ENCODE results near the gene CER1. TPM values are rescaled to one million over a fixed set of nuclear protein-coding genes. Genes with fewer than 3 reads are reported as not detected.

CER1 gene
- total and polyA plus RNA-seq, 4 donors: 0.49 to 0.79 (median 0.75) TPM

DNA sequence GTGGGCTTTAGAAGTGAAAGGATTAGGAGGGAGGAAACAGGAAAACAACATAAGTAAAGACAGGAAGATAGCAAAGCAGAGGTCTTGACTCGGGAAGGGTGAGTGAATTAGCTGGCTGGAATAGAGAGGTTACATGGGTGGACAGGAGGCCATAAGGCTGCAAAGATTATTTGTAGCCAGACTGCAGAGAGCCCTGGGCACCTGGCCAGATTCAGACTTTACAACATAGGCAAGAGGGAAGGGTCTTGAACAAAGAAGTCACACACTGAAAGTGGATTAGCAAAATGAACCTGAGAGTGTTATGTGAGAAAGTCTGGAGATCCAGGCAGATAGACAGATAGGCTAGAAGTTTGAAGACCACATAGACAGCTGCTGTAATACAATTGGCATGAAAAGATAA, 29.7 kb upstream of the CER1 start:
- no peaks in the 10 kb centered on the region for H3K9me3 ChIP-seq (ENCODE audit: control insufficient read depth, insufficient read depth, low read length)
- peak in 2 of 6 donors; percentile 55 to 57 for DNase-seq (ENCODE audit: low read depth in 4 of 6, low spot score in 6 of 6)
- no peak overlapping the region for H3K4me3 ChIP-seq (ENCODE audit: low read depth, low read length)
- H3K36me3 ChIP-seq (ENCODE audit: control insufficient read depth, insufficient read depth, low read length): no peaks in the 10 kb centered on the region
- H3K27me3 ChIP-seq (ENCODE audit: control insufficient read depth, insufficient read depth, low read length): no peaks in the 10 kb centered on the region
- no peak overlapping the region for H3K27ac ChIP-seq (ENCODE audit: low read depth, low read length)
- WGBS (ENCODE audit: insufficient coverage): 41% methylated on average over 1 of the region's 1 CpG
- no peaks in the 10 kb centered on the region for H3K4me1 ChIP-seq (ENCODE audit: control insufficient read depth, insufficient read depth, low read length)

DNA sequence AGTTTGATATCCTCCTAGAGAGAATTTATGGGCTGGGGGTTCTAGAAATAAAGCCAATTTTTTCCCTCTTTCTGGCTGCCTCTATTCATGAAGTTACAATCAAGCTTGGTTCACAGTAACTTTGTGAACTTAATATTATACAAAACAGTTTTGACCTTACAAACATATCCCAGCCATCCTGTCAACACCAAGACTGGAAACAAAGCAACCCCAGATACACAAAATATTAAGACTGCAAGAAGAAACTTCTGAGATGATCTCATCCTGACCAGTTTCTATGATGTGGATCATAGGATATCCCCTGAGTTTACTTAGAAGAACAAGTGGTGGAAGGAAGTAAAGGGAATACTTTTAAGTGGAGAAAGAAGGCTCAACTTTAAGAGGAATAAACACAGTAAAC, 28.3 kb upstream of the CER1 start:
- Histone ChIP-seq H3K36me3 (ENCODE audit: control insufficient read depth, insufficient read depth, low read length) (peaks cover 2% of the 10 kb centered on the region), H3K27me3 (ENCODE audit: control insufficient read depth, insufficient read depth, low read length) (no peaks in the 10 kb centered on the region), H3K27ac (ENCODE audit: low read depth, low read length) (peak overlapping the region; percentile 17), H3K4me3 (ENCODE audit: low read depth, low read length) (no peak overlapping the region), H3K4me1 (ENCODE audit: control insufficient read depth, insufficient read depth, low read length) (no peaks in the 10 kb centered on the region), H3K9me3 (ENCODE audit: control insufficient read depth, insufficient read depth, low read length) (no peaks in the 10 kb centered on the region)
- no peak for DNase-seq (ENCODE audit: low read depth in 4 of 6, low spot score in 6 of 6)

GRCh38 chr9:14749741-14750211, 27.2 kb upstream of the CER1 start:
- WGBS (ENCODE audit: insufficient coverage): 23% methylated on average over 9 of the region's 9 CpGs
- no peak overlapping the region for H3K4me3 ChIP-seq (ENCODE audit: low read depth, low read length)
- peak overlapping the region; percentile 17 for H3K27ac ChIP-seq (ENCODE audit: low read depth, low read length)
- H3K9me3 ChIP-seq (ENCODE audit: control insufficient read depth, insufficient read depth, low read length): no peaks in the 10 kb centered on the region
- peak in 2 of 6 donors; percentile 57 to 64 for DNase-seq (ENCODE audit: low read depth in 4 of 6, low spot score in 6 of 6)
- H3K4me1 ChIP-seq (ENCODE audit: control insufficient read depth, insufficient read depth, low read length): no peaks in the 10 kb centered on the region
- no peaks in the 10 kb centered on the region for H3K27me3 ChIP-seq (ENCODE audit: control insufficient read depth, insufficient read depth, low read length)
- H3K36me3 ChIP-seq (ENCODE audit: control insufficient read depth, insufficient read depth, low read length): peaks cover 2% of the 10 kb centered on the region

DNA sequence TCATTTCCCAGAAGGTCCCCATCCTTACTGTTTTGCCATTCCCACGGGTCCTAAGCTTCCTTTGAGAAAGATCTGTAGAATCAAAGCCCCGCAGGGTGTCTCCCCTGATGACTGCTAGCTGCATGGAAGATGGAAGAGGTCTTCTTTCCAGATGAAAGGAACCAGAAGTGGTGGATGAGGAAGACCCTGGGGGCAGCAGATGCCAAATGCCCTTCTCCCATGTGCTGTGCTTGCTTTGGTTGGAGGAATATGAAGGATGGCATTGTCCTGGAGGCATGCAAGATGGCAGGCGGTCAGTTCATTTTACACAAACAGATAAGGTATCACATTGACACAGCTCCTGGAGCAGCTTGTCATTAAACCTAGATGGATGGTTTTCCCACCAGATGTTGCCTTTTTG, 25.8 kb upstream of the CER1 start:
- H3K27me3 ChIP-seq (ENCODE audit: control insufficient read depth, insufficient read depth, low read length): no peaks in the 10 kb centered on the region
- H3K9me3 ChIP-seq (ENCODE audit: control insufficient read depth, insufficient read depth, low read length): no peaks in the 10 kb centered on the region
- DNase-seq (ENCODE audit: low read depth in 4 of 6, low spot score in 6 of 6): no peak
- peaks cover 2% of the 10 kb centered on the region for H3K36me3 ChIP-seq (ENCODE audit: control insufficient read depth, insufficient read depth, low read length)
- WGBS (ENCODE audit: insufficient coverage): 100% methylated on average over 1 of the region's 3 CpGs
- no peaks in the 10 kb centered on the region for H3K4me1 ChIP-seq (ENCODE audit: control insufficient read depth, insufficient read depth, low read length)
- H3K4me3 ChIP-seq (ENCODE audit: low read depth, low read length): no peak overlapping the region
- H3K27ac ChIP-seq (ENCODE audit: low read depth, low read length): no peak overlapping the region

GRCh38 chr9:14747111-14747510, 24.6 kb upstream of the CER1 start:
- Histone ChIP-seq H3K4me3 (ENCODE audit: low read depth, low read length) (no peak overlapping the region), H3K27me3 (ENCODE audit: control insufficient read depth, insufficient read depth, low read length) (no peaks in the 10 kb centered on the region), H3K4me1 (ENCODE audit: control insufficient read depth, insufficient read depth, low read length) (no peaks in the 10 kb centered on the region), H3K27ac (ENCODE audit: low read depth, low read length) (no peak overlapping the region), H3K36me3 (ENCODE audit: control insufficient read depth, insufficient read depth, low read length) (peaks cover 2% of the 10 kb centered on the region), H3K9me3 (ENCODE audit: control insufficient read depth, insufficient read depth, low read length) (no peaks in the 10 kb centered on the region)
- no peak for DNase-seq (ENCODE audit: low read depth in 4 of 6, low spot score in 6 of 6)

DNA sequence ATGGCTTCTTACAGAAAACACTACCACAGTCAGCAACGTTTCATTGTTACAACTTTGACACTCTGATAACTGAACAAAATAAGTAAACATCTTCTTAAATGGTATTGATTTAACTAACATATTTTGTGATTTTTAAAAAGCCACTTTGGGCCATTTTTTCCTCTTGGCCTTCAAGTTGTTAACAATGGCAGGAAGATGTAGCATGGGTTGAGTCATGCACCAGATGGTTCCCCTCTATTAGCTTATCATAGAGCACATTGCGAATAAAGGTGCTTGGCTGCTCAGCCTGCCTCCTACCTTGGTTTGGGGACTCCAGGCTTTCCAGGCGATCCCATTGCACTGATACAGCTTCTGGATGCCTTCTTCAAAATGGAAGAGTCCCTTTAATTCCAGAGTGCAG, 24.1 kb upstream of the CER1 start:
- H3K9me3 ChIP-seq (ENCODE audit: control insufficient read depth, insufficient read depth, low read length): no peaks in the 10 kb centered on the region
- 100% methylated on average over 1 of the region's 3 CpGs for WGBS (ENCODE audit: insufficient coverage)
- H3K4me3 ChIP-seq (ENCODE audit: low read depth, low read length): no peak overlapping the region

GRCh38 chr9:14744768-14745167, 22.2 kb upstream of the CER1 start:
- Histone ChIP-seq H3K36me3 (ENCODE audit: control insufficient read depth, insufficient read depth, low read length) (peaks cover 2% of the 10 kb centered on the region), H3K27ac (ENCODE audit: low read depth, low read length) (no peak overlapping the region), H3K4me3 (ENCODE audit: low read depth, low read length) (no peak overlapping the region), H3K27me3 (ENCODE audit: control insufficient read depth, insufficient read depth, low read length) (no peaks in the 10 kb centered on the region), H3K4me1 (ENCODE audit: control insufficient read depth, insufficient read depth, low read length) (no peaks in the 10 kb centered on the region), H3K9me3 (ENCODE audit: control insufficient read depth, insufficient read depth, low read length) (no peaks in the 10 kb centered on the region)
- WGBS (ENCODE audit: insufficient coverage): no CpG with 5 or more reads among the region's 1 CpG
- no peak for DNase-seq (ENCODE audit: low read depth in 4 of 6, low spot score in 6 of 6)

More for the DNA sequence above, 24.1 kb upstream of the CER1 start:
- Histone ChIP-seq H3K36me3 (ENCODE audit: control insufficient read depth, insufficient read depth, low read length) (peaks cover 2% of the 10 kb centered on the region), H3K27ac (ENCODE audit: low read depth, low read length) (no peak overlapping the region), H3K27me3 (ENCODE audit: control insufficient read depth, insufficient read depth, low read length) (no peaks in the 10 kb centered on the region), H3K4me1 (ENCODE audit: control insufficient read depth, insufficient read depth, low read length) (no peaks in the 10 kb centered on the region)
- no peak for DNase-seq (ENCODE audit: low read depth in 4 of 6, low spot score in 6 of 6)

- Histone ChIP-seq H3K9me3 (ENCODE audit: control insufficient read depth, insufficient read depth, low read length) (no peaks in the 10 kb centered on the region), H3K4me1 (ENCODE audit: control insufficient read depth, insufficient read depth, low read length) (no peaks in the 10 kb centered on the region), H3K27ac (ENCODE audit: low read depth, low read length) (no peak overlapping the region), H3K27me3 (ENCODE audit: control insufficient read depth, insufficient read depth, low read length) (no peaks in the 10 kb centered on the region), H3K36me3 (ENCODE audit: control insufficient read depth, insufficient read depth, low read length) (no peaks in the 10 kb centered on the region), H3K4me3 (ENCODE audit: low read depth, low read length) (no peak overlapping the region)
- WGBS (ENCODE audit: insufficient coverage): no CpG with 5 or more reads among the region's 3 CpGs
- no peak for DNase-seq (ENCODE audit: low read depth in 4 of 6, low spot score in 6 of 6)
These were observed 18.8 kb upstream of the CER1 start for GRCh38 chr9:14741369-14741768.

DNA sequence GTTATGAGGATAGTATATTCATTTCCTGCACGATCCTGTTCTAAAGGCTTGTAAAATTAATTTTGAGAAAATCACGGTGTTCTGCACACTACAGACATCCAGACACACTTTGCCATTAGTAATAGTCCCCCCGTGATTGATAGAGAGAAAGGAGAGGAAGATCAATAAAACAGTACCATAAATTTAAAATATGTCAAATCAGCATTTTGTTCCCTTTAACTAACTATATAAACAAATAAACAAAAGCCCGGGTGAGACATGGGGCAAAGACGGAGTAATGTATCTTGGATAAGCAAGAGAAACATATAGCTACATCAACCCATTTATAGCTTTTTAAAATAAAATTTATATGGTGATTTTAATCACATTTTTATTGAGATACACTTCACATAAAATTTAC, 10.6 kb upstream of the CER1 start:
- no peaks in the 10 kb centered on the region for H3K36me3 ChIP-seq (ENCODE audit: control insufficient read depth, insufficient read depth, low read length)
- H3K4me3 ChIP-seq (ENCODE audit: low read depth, low read length): no peak overlapping the region
- no peaks in the 10 kb centered on the region for H3K9me3 ChIP-seq (ENCODE audit: control insufficient read depth, insufficient read depth, low read length)
- no CpG with 5 or more reads among the region's 5 CpGs for WGBS (ENCODE audit: insufficient coverage)
- no peak overlapping the region for H3K27ac ChIP-seq (ENCODE audit: low read depth, low read length)
- H3K4me1 ChIP-seq (ENCODE audit: control insufficient read depth, insufficient read depth, low read length): no peaks in the 10 kb centered on the region
- H3K27me3 ChIP-seq (ENCODE audit: control insufficient read depth, insufficient read depth, low read length): no peaks in the 10 kb centered on the region
- no peak for DNase-seq (ENCODE audit: low read depth in 4 of 6, low spot score in 6 of 6)

DNA sequence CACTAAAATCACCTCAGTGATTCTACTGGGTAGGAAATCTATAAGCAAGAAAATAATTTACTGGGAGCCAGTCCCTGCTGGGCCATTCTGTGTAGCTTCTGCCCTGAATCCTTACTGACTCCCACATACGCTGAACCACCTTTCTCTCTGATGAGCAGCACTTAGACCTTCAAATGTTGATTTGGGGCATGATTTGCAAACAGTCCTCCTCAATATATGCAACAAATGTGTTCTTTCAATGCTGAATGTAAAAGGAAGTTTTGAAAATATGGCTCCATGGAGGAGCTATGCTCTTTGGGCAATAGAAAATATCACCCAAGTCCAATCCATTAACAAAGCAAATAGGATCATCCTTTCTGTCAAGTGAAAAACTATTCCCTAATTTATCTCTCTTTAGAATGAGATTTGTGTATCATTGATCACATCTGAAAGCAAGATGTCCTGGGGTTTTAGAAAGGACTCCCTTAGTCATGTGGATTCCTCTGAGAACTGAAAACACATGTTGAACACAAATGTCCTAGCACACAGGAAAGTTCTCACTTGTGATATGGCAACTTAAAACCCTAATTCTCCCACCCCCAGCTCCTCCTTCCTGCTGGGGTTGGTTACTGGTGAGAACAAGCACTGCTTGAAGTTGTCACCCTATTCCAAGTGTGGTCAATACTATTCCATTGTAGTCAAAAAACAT, 8.9 kb upstream of the CER1 start:
- no peaks in the 10 kb centered on the region for H3K27me3 ChIP-seq (ENCODE audit: control insufficient read depth, insufficient read depth, low read length)
- H3K4me1 ChIP-seq (ENCODE audit: control insufficient read depth, insufficient read depth, low read length): no peaks in the 10 kb centered on the region
- whole genome bisulfite sequencing (ENCODE audit: insufficient coverage): no CpG with 5 or more reads among the region's 1 CpG
- no peaks in the 10 kb centered on the region for H3K36me3 ChIP-seq (ENCODE audit: control insufficient read depth, insufficient read depth, low read length)
- no peak overlapping the region for H3K4me3 ChIP-seq (ENCODE audit: low read depth, low read length)
- H3K27ac ChIP-seq (ENCODE audit: low read depth, low read length): no peak overlapping the region
- H3K9me3 ChIP-seq (ENCODE audit: control insufficient read depth, insufficient read depth, low read length): no peaks in the 10 kb centered on the region
- no peak for DNase-seq (ENCODE audit: low read depth in 4 of 6, low spot score in 6 of 6)

Data from spinal cord (tissue), 10 donors.